Thoracic aorta (tissue), 2 donors: ENCODE data around the gene IL3. TPM values are rescaled to one million over a fixed set of nuclear protein-coding genes. Genes with fewer than 3 reads are reported as not detected.

Experiments
- ATAC-seq: fragments of 150-250 bp; one replicate; pipeline ENCODE4 v1.8.0; 2017; ENCODE audit warnings: low read depth; ENCODE audit not compliant: insufficient number of reproducible peaks, low FRiP score
- DNase-seq: peaks from one replicate; pipeline ENCODE4 v3.0.0-alpha.2; 2020; ENCODE audit warnings: low spot score
- H3K27ac ChIP-seq, 2 donors: fragments of 200-600 bp; sonication (generic); 1 replicate in 1 of 2; 2 replicates in 1 of 2; pipeline ENCODE4 v1.5.1; 2016; ENCODE audit warnings: mild to moderate bottlenecking in 2 of 2, moderate library complexity in 2 of 2
- H3K27me3 ChIP-seq: fragments of 200-600 bp; sonication (generic); replicated peaks from 2 replicates; pipeline ENCODE4 v1.6.0; 2016; ENCODE audit warnings: mild to moderate bottlenecking; ENCODE audit not compliant: insufficient read depth
- H3K36me3 ChIP-seq: fragments of 200-600 bp; sonication (generic); one replicate; pipeline ENCODE4 v1.5.1; 2016
- H3K4me1 ChIP-seq, 2 donors: fragments of 200-600 bp; sonication (generic); 1 replicate in 1 of 2; 2 replicates in 1 of 2; pipeline versions ENCODE4 v1.5.1 to v1.6.0; 2016; ENCODE audit warnings: low read depth in 2 of 2, mild to moderate bottlenecking in 1 of 2; ENCODE audit not compliant: control insufficient read depth in 1 of 2
- H3K4me3 ChIP-seq: fragments of 200-600 bp; sonication (generic); 2 replicates; pipeline ENCODE4 v1.5.1; 2016; ENCODE audit warnings: mild to moderate bottlenecking
- H3K9me3 ChIP-seq: fragments of 200-600 bp; sonication (generic); 2 replicates; pipeline ENCODE4 v1.5.1; 2016
- total RNA-seq, 2 donors: library from RNA; depleted of rRNA; stranded (reverse); fragments of >200 nt; gene quantifications; one replicate each; pipeline versions ENCODE4 v1.1.0 to v1.2.3, GENCODE V29; 2016
- TF ChIP-seq, protein P1 (sequence below): fragments of 200-600 bp; sonication (generic); IDR thresholded peaks from one replicate; pipeline ENCODE4 v1.5.1; 2019; ENCODE audit warnings: antibody characterized with exemption

IL3 gene
- total RNA-seq, 2 donors from 2014 or later = not detected

DNA sequence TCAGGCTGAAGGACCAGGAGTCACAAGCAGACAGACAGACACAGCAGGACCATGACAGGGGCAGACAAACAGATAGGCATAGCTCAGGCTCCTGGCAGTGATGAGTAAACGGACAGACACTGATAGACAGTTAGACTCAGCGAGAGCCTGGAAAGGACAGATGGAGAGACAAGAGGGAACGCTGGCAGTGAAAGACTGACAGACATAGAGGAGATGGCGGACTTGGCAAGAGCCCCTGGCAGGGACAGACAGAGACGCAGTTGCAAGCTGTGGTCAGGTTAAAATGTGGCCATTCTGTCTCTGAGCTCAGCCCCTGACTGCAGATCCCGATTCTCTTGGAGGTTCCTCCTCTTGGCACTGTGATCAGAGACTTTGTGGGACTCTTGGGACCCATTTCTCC lies 26.7 kb downstream of the IL3 start:
- DNase-seq (no peak), ATAC-seq (no peak)
- TF ChIP-seq, protein P1, sequence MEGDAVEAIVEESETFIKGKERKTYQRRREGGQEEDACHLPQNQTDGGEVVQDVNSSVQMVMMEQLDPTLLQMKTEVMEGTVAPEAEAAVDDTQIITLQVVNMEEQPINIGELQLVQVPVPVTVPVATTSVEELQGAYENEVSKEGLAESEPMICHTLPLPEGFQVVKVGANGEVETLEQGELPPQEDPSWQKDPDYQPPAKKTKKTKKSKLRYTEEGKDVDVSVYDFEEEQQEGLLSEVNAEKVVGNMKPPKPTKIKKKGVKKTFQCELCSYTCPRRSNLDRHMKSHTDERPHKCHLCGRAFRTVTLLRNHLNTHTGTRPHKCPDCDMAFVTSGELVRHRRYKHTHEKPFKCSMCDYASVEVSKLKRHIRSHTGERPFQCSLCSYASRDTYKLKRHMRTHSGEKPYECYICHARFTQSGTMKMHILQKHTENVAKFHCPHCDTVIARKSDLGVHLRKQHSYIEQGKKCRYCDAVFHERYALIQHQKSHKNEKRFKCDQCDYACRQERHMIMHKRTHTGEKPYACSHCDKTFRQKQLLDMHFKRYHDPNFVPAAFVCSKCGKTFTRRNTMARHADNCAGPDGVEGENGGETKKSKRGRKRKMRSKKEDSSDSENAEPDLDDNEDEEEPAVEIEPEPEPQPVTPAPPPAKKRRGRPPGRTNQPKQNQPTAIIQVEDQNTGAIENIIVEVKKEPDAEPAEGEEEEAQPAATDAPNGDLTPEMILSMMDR = no peak
- no peaks in the 10 kb centered on the region for H3K27me3 ChIP-seq
- H3K4me1 ChIP-seq = peaks cover 7 to 26% of the 10 kb centered on the region in 2 donors
- H3K36me3 ChIP-seq = no peaks in the 10 kb centered on the region
- no peaks in the 10 kb centered on the region for H3K9me3 ChIP-seq
- H3K4me3 ChIP-seq = no peak overlapping the region
- no peak overlapping the region for H3K27ac ChIP-seq

DNA sequence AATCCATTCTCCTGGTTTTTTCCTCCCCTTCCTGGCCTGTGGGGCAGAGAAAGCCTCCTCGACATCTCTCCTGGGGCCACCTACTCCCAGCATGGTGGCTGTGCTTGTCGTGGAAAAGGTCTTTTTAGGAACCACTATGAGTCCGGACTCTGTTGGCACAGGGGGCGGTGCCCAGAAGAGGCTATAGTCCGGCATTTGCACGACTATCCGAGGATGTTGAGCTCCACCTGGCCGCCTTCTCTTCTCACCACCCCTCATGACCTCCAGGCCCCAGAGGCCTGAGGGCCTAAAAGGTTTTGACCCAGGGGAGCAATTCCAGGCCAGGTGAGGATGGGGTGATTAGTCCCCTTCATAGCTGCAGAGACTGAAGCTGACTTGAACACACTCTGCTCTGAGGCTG lies 27.2 kb downstream of the IL3 start:
- DNase-seq (no peak), ATAC-seq (no peak)
- Histone ChIP-seq H3K9me3 (no peaks in the 10 kb centered on the region), H3K27ac (no peak overlapping the region), H3K4me3 (no peak overlapping the region), H3K36me3 (no peaks in the 10 kb centered on the region), H3K27me3 (no peaks in the 10 kb centered on the region), H3K4me1 (peaks cover 7 to 26% of the 10 kb centered on the region in 2 donors)
- TF ChIP-seq, protein P1 = no peak

DNA sequence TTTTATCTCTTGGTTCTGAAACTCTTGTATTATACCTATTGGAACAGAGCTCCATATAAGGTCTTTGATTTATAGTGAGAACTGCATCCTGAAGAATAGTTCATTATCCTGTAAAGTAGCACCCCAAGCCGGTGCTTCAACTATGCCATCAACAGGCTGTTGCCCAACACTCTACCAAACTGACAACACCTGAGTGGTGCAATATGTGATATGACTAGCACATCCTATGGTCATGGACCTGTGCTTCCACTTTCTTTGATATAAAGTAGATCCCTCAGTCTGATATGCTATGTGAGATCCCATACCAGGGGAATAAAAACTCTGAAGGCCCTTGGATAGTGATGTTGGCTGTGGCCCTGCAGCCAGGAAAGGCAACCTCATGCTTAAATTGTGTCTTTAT lies 28.9 kb downstream of the IL3 start:
- Histone ChIP-seq H3K4me1 (peaks cover 7 to 26% of the 10 kb centered on the region in 2 donors), H3K36me3 (no peaks in the 10 kb centered on the region), H3K4me3 (no peak overlapping the region), H3K27ac (no peak overlapping the region), H3K9me3 (no peaks in the 10 kb centered on the region), H3K27me3 (no peaks in the 10 kb centered on the region)
- DNase-seq (no peak), ATAC-seq (no peak)
- TF ChIP-seq, protein P1 = no peak

DNA sequence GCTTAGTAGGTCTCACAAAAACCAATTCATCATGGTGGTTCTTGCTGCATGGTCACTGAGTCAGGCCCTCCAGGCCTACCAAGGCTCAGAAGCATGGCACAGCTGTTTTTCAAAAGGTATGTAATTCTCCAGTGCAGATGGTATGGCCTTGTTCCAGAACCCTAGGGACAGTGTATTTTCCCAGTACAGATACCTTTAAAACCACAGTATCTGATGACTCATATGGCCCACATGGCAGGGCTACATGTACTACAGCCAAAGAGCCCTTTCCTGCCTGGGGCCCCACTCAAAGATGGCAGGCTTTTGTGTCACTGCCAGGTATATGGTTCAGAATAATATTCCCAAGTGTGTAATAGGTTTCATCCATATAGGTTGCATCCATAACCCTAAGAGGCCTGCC lies 29.7 kb downstream of the IL3 start:
- no peaks in the 10 kb centered on the region for H3K27me3 ChIP-seq
- no peak for ATAC-seq
- TF ChIP-seq, protein P1 = no peak
- no peak overlapping the region for H3K4me3 ChIP-seq
- H3K4me1 ChIP-seq = peaks cover 7 to 24% of the 10 kb centered on the region in 2 donors
- no peaks in the 10 kb centered on the region for H3K36me3 ChIP-seq
- H3K27ac ChIP-seq = no peak overlapping the region
- no peaks in the 10 kb centered on the region for H3K9me3 ChIP-seq
- DNase-seq = no peak

DNA sequence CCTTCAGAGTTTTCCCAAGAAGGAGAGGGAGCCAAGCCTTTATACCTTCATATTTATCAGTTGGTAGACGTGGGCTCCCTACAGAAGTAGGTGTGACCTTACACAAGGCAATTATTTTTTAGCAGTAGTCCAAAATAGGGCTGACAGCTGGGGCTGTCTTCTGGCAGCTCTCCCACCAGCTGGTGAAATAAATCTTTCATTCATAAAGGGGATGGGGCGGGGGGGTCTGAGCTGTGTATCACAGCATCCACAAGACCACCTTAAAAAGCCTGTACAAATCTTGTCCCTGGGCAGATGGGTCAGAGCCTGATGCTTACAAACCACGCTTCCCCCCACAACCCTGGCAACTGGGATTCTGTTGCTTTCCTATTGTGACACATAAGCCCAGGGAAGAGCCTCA lies 32.8 kb downstream of the IL3 start:
- Histone ChIP-seq H3K36me3 (no peaks in the 10 kb centered on the region), H3K27ac (no peak overlapping the region), H3K9me3 (no peaks in the 10 kb centered on the region), H3K4me1 (peaks cover 0 to 1% of the 10 kb centered on the region in 2 donors), H3K27me3 (no peaks in the 10 kb centered on the region), H3K4me3 (no peak overlapping the region)
- ATAC-seq = no peak
- TF ChIP-seq, protein P1 = no peak
- no peak for DNase-seq
